ENCODE measurements around the gene ALOX15B. TPM values are rescaled to one million over a fixed set of nuclear protein-coding genes. Genes with fewer than 3 reads are reported as not detected.

ALOX15B gene
- total and polyA plus RNA-seq, 4 donors = 0.16 to 1.0 (median 0.56) TPM

GRCh38 chr17:8018436-8018835 is 20.4 kb upstream of the ALOX15B start:
- Histone ChIP-seq H3K9me3 (ENCODE audit: control insufficient read depth in 4 of 4, low read length in 3 of 4) (no peaks in the 10 kb centered on the region), H3K9ac (ENCODE audit: low read depth in 1 of 2, low read length in 2 of 2) (no peak overlapping the region), H3K36me3 (ENCODE audit: control insufficient read depth in 4 of 4, insufficient read depth in 3 of 4, low read depth in 1 of 4, low read length in 3 of 4) (no peaks in the 10 kb centered on the region), H3K27me3 (ENCODE audit: control insufficient read depth in 4 of 4, insufficient read depth in 4 of 4, low read length in 3 of 4) (no peaks in the 10 kb centered on the region), H3K4me3 (ENCODE audit: low read depth in 1 of 3, low read length in 3 of 3) (no peak overlapping the region), H3K27ac (ENCODE audit: low read depth in 1 of 2, low read length in 2 of 2) (no peak overlapping the region), H3K4me1 (ENCODE audit: control insufficient read depth in 4 of 4, insufficient read depth in 4 of 4, low read length in 3 of 4) (peaks cover 8 to 45% (median 27%) of the 10 kb centered on the region in 4 donors)
- no peak for DNase-seq (ENCODE audit: low spot score)
- WGBS = 88% methylated on average over 3 of the region's 3 CpGs
- TF ChIP-seq FOXA1 (IDR thresholded peaks at IDR 0.05) (no peak), JUND (IDR thresholded peaks at IDR 0.05) (no peak), ZBTB33 (IDR thresholded peaks at IDR 0.05) (no peak)

DNA sequence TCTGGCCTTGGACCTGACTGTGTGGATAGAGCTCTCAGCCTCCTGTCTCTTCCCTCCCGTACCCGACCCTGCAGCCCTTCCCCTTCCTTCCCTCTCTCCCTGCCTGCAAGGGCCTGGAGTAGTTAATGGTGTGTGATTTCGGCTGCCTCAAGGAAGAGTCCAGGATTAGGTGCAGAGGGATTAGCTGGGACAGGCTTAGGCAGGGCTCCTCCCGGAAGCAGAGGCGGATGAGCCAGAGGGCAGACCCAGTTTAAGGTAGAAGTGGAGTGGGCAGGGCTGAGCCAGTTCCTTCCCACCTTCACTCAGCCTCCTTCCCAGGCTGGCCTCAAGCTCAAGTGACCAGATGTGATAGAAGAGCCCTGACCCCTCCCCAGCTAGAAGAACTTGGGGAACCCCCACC is 19.7 kb upstream of the ALOX15B start:
- 83% methylated on average over 5 of the region's 5 CpGs for WGBS
- no peak overlapping the region for H3K9ac ChIP-seq (ENCODE audit: low read depth in 1 of 2, low read length in 2 of 2)
- no peaks in the 10 kb centered on the region for H3K36me3 ChIP-seq (ENCODE audit: control insufficient read depth in 4 of 4, insufficient read depth in 3 of 4, low read depth in 1 of 4, low read length in 3 of 4)
- peaks cover 8 to 45% (median 27%) of the 10 kb centered on the region in 4 donors for H3K4me1 ChIP-seq (ENCODE audit: control insufficient read depth in 4 of 4, insufficient read depth in 4 of 4, low read length in 3 of 4)
- no peak overlapping the region for H3K27ac ChIP-seq (ENCODE audit: low read depth in 1 of 2, low read length in 2 of 2)
- no peak for TF ChIP-seq YY1 (IDR thresholded peaks at IDR 0.05)
- no peak for TF ChIP-seq CTCF (IDR thresholded peaks at IDR 0.05; ENCODE audit: low read depth, low read length, missing input control)
- H3K4me3 ChIP-seq (ENCODE audit: low read depth in 1 of 3, low read length in 3 of 3) = no peak overlapping the region
- no peaks in the 10 kb centered on the region for H3K27me3 ChIP-seq (ENCODE audit: control insufficient read depth in 4 of 4, insufficient read depth in 4 of 4, low read length in 3 of 4)
- no peaks in the 10 kb centered on the region for H3K9me3 ChIP-seq (ENCODE audit: control insufficient read depth in 4 of 4, low read length in 3 of 4)
- DNase-seq (ENCODE audit: low spot score) = no peak

DNA sequence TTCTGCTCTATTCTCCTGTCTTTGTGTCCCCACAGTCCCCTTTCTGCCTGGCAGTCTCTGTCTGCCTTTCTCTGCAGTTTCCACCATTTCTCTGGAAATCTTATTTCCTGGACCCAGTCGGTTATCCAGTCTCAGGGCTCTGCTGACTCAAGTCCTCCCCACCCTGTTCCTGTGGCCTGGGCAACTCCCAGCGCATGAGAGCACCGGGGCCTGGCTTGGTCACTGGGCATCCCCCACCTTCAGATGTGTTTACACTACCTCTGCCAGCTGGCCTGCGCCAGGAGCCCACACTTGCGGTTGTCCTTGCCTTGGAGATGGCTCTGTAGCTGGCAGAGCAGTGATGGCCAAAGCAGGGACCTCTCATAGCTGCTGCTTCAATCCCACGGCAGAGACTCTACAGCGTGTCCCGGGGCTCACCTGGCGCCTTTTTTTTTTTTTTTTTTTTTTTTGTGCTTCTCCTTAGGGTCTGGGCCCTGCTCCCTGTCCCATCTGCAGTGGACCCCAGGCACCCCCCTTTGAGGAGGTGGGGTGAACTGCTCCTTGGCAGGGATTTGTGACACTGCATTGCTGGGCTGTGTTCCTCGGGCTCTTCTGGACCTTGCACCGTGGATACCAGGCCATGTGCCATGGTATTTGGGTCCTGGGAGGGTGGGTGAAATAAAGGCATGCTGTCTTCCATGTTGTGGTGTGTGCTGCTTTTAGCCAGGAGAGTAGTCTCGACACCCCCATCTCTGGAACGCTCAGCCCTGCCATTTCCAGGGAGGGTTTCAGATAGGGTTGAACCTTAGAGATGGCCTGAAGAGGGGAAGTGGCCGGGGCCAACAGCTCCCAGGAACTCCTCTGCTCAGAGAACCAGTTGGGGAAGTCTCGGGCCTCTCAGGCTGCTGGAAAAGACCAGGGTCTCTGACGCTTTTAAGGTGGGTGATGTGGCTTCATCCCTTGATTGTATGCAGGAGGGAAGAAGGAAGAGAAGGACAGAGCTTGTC is 18.9 kb upstream of the ALOX15B start:
- H3K36me3 ChIP-seq (ENCODE audit: control insufficient read depth in 4 of 4, insufficient read depth in 3 of 4, low read depth in 1 of 4, low read length in 3 of 4) = no peaks in the 10 kb centered on the region
- peaks cover 8 to 45% (median 27%) of the 10 kb centered on the region in 4 donors for H3K4me1 ChIP-seq (ENCODE audit: control insufficient read depth in 4 of 4, insufficient read depth in 4 of 4, low read length in 3 of 4)
- H3K27me3 ChIP-seq (ENCODE audit: control insufficient read depth in 4 of 4, insufficient read depth in 4 of 4, low read length in 3 of 4) = no peaks in the 10 kb centered on the region
- DNase-seq (ENCODE audit: low spot score) = no peak
- H3K9me3 ChIP-seq (ENCODE audit: control insufficient read depth in 4 of 4, low read length in 3 of 4) = no peaks in the 10 kb centered on the region
- 80% methylated on average over 16 of the region's 16 CpGs for WGBS
- no peak overlapping the region for H3K4me3 ChIP-seq (ENCODE audit: low read depth in 1 of 3, low read length in 3 of 3)
- H3K27ac ChIP-seq (ENCODE audit: low read depth in 1 of 2, low read length in 2 of 2) = no peak overlapping the region
- H3K9ac ChIP-seq (ENCODE audit: low read depth in 1 of 2, low read length in 2 of 2) = no peak overlapping the region
- no peak for TF ChIP-seq CTCF (IDR thresholded peaks at IDR 0.05; ENCODE audit: low read depth, low read length, missing input control)
- TF ChIP-seq REST (IDR thresholded peaks at IDR 0.05) = no peak
- no peak for TF ChIP-seq YY1 (IDR thresholded peaks at IDR 0.05)
- TF ChIP-seq RXRA (IDR thresholded peaks at IDR 0.05) = no peak
- TF ChIP-seq RAD21 (IDR thresholded peaks at IDR 0.05) = no peak
- no peak for TF ChIP-seq NR2F2 (IDR thresholded peaks at IDR 0.05)
- TF ChIP-seq HNF4A (conservative IDR thresholded peaks at IDR 0.05) = peak in 1 of 2 donors; percentile 8

Measured in liver (tissue), 9 donors.